OCI-LY7 (cell line): Measurements from ENCODE around the gene CNP. TPM values are rescaled to one million over a fixed set of nuclear protein-coding genes. Genes with fewer than 3 reads are reported as not detected.
A peak's percentile ranks its signal among the peaks of the same experiment; 100 is the strongest.

Source experiments
- BruUV-seq: library from RNA; stranded (reverse); fragments of 400-500 nt; replicated peaks from 2 replicates; lab custom pipeline; 2021; lab: Mats Ljungman, UMichigan
- CTCF ChIA-PET: fragments of 300-600 bp; sonication (Branson Sonifier 250); formaldehyde crosslinking; loops from one replicate; lab custom pipeline; 2022; ENCODE audit warnings: antibody characterized with exemption; ENCODE audit not compliant: unreplicated experiment; lab: Charles Lee
- POLR2A ChIA-PET: fragments of 300-600 bp; sonication (Branson Sonifier 250); formaldehyde crosslinking; loops from one replicate; lab custom pipeline; 2022; ENCODE audit warnings: antibody characterized with exemption; lab: Charles Lee
- DNase-seq: peaks from one replicate; pipeline ENCODE4 v3.0.0-alpha.2; 2015; ENCODE audit warnings: low spot score
- H2AFZ ChIP-seq: fragments of 200-600 bp; sonication (generic), shearing (Covaris generic); 2 replicates; pipeline ENCODE4 v1.6.1; 2014; ENCODE audit warnings: mild to moderate bottlenecking, antibody characterized with exemption, low read length, moderate library complexity
- H3K27ac ChIP-seq: fragments of 200-600 bp; sonication (generic); 2 replicates; pipeline ENCODE4 v1.5.1; 2014; ENCODE audit warnings: mixed run types, low read depth, mild to moderate bottlenecking, moderate library complexity, low read length, inconsistent platforms; ENCODE audit not compliant: poor library complexity, severe bottlenecking
- H3K36me3 ChIP-seq: fragments of 200-600 bp; sonication (generic); 2 replicates; pipeline ENCODE4 v1.6.1; 2014; ENCODE audit warnings: mild to moderate bottlenecking, antibody characterized with exemption, low read length, moderate library complexity, mixed read lengths; ENCODE audit not compliant: insufficient read depth
- H3K4me1 ChIP-seq: fragments of 200-600 bp; sonication (generic); 2 replicates; pipeline ENCODE4 v1.5.1; 2014; ENCODE audit warnings: mild to moderate bottlenecking, low read length; ENCODE audit not compliant: insufficient read depth, poor library complexity, severe bottlenecking
- H3K4me2 ChIP-seq: fragments of 200-600 bp; sonication (generic); 2 replicates; pipeline ENCODE4 v1.6.1; 2014; ENCODE audit warnings: mild to moderate bottlenecking, low read length
- H3K4me3 ChIP-seq: fragments of 200-600 bp; sonication (generic); 2 replicates; pipeline ENCODE4 v1.5.1; 2014; ENCODE audit warnings: mild to moderate bottlenecking, low read depth, low read length; ENCODE audit not compliant: poor library complexity, severe bottlenecking
- H3K79me2 ChIP-seq: fragments of 200-600 bp; sonication (generic); 2 replicates; pipeline ENCODE4 v1.6.1; 2016; ENCODE audit warnings: low read depth, mild to moderate bottlenecking, low read length, moderate library complexity, mixed read lengths; ENCODE audit not compliant: insufficient read depth
- H3K9me2 ChIP-seq: fragments of 200-600 bp; sonication (generic); 2 replicates; pipeline ENCODE4 v1.6.1; 2016; ENCODE audit warnings: mild to moderate bottlenecking, low read length, mixed read lengths; ENCODE audit not compliant: insufficient read depth
- H3K9me3 ChIP-seq: fragments of 200-600 bp; sonication (generic); 2 replicates; pipeline ENCODE4 v1.6.1; 2014; ENCODE audit warnings: mild to moderate bottlenecking, mixed run types, low read length, mixed read lengths
- H4K20me1 ChIP-seq: fragments of 200-600 bp; sonication (generic); 2 replicates; pipeline ENCODE4 v1.6.1; 2014; ENCODE audit warnings: mild to moderate bottlenecking, antibody characterized with exemption, low read length, moderate library complexity, mixed read lengths; ENCODE audit not compliant: insufficient read depth
- EZH2phosphoT487 ChIP-seq: fragments of 200-600 bp; sonication (generic); IDR thresholded peaks from 2 replicates; pipeline ENCODE4 v1.6.1; 2018; ENCODE audit warnings: low read depth, borderline replicate concordance, mild to moderate bottlenecking, mixed run types, antibody characterized with exemption, low read length, moderate library complexity, mixed read lengths
- intact Hi-C: fragments of 100-400 bp; cut with micrococcal nuclease; formaldehyde crosslinking; loops from one replicate; pipeline ENCODE4 v1.10.0; 2022; ENCODE audit not compliant: unreplicated experiment
- total RNA-seq, 2 experiments: library from RNA; depleted of rRNA in 1 of 2; stranded (reverse); fragments of >200 nt in 1 of 2; shearing (Covaris generic) in 1 of 2; gene quantifications; 2 replicates each; pipeline ENCODE4 v1.2.3, GENCODE V29; 2014 to 2022
- TF ChIP-seq, protein P1 (sequence below): fragments of 200-600 bp; sonication (generic); conservative IDR thresholded peaks from 2 replicates; pipeline ENCODE4 v1.5.1; 2014; ENCODE audit warnings: mild to moderate bottlenecking, antibody characterized with exemption, low read length, moderate library complexity, mixed read lengths

Gene CNP
- total RNA-seq, 2 experiments from 2014 or later = 34.1 to 50.6 TPM

DNA sequence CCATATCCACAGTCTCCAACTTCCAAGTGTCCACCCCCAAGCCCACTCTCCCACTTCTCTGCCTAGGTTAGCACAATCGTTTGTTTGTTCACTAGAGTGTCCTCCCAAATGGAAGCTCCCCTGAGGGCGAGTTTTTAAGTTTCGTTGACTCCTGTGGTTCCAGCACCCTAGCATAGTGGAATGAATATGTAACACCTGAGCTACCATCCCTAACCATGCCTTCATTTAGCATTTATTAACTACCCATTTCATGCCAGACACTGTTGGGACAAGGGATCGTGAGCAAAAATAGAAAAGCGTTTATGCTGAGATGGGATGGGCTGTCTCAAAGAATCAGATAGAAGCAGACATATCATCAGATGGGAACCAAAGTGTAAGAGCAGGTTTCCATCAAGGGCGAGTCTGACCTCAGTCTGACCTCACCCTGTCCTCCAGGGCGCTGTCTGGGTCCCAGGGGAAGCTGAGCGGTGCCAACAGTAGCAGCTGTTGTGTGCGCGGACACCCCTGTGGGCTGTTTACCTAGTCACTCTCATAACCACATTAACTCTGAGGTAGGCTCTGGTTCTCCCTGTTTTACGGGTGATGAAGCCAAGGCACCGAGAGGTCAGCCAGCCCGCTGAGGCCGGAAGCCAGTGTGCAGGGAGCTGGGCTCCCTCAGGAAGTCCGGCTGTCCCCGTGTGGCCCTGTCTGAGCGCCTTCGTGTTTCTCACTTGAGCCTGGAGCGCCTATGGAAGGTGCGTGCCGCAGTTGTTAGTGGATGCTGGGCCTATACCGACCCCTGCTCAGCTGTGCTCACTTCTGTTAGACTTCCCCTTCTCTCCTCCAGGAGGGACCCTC is 6.2 kb downstream of the CNP start:
- Histone ChIP-seq H2AFZ (no peak overlapping the region), H3K9me3 (no peaks in the 10 kb centered on the region), H4K20me1 (no peaks in the 10 kb centered on the region), H3K27ac (no peak overlapping the region), H3K4me1 (peaks cover 1% of the 10 kb centered on the region), H3K4me2 (no peak overlapping the region; the same call in 1 of the 2 replicates), H3K79me2 (peaks cover under 1% of the 10 kb centered on the region; the same call in 1 of the 2 replicates), H3K4me3 (no peak overlapping the region), H3K36me3 (peaks cover 87% of the 10 kb centered on the region), H3K9me2 (no peaks in the 10 kb centered on the region)
- POLR2A ChIA-PET = interaction anchor here (0.7 kb wide), 1 partner anchor 17 kb away, joined by 3 read pairs; no protein-coding TSS in a partner anchor
- BruUV-seq = no TSS peak
- intact Hi-C loops = no loop called here
- no peak for TF ChIP-seq EZH2phosphoT487
- TF ChIP-seq, protein P1, sequence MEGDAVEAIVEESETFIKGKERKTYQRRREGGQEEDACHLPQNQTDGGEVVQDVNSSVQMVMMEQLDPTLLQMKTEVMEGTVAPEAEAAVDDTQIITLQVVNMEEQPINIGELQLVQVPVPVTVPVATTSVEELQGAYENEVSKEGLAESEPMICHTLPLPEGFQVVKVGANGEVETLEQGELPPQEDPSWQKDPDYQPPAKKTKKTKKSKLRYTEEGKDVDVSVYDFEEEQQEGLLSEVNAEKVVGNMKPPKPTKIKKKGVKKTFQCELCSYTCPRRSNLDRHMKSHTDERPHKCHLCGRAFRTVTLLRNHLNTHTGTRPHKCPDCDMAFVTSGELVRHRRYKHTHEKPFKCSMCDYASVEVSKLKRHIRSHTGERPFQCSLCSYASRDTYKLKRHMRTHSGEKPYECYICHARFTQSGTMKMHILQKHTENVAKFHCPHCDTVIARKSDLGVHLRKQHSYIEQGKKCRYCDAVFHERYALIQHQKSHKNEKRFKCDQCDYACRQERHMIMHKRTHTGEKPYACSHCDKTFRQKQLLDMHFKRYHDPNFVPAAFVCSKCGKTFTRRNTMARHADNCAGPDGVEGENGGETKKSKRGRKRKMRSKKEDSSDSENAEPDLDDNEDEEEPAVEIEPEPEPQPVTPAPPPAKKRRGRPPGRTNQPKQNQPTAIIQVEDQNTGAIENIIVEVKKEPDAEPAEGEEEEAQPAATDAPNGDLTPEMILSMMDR = no peak
- no peak for DNase-seq
- CTCF ChIA-PET = no interaction called here

DNA sequence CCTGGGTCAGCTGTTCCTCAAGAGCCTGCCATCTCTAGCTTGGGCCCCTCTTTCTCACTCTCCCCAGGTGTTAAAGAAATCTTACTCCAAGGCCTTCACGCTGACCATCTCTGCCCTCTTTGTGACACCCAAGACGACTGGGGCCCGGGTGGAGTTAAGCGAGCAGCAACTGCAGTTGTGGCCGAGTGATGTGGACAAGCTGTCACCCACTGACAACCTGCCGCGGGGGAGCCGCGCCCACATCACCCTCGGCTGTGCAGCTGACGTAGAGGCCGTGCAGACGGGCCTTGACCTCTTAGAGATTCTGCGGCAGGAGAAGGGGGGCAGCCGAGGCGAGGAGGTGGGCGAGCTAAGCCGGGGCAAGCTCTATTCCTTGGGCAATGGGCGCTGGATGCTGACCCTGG is 6.8 kb downstream of the CNP start:
- no peak overlapping the region for H2AFZ ChIP-seq
- no peak overlapping the region for H3K4me3 ChIP-seq
- H3K9me3 ChIP-seq = no peaks in the 10 kb centered on the region
- intact Hi-C loops = no loop called here
- H3K79me2 ChIP-seq = no peaks in the 10 kb centered on the region
- no peak overlapping the region for H3K27ac ChIP-seq
- TF ChIP-seq EZH2phosphoT487 = no peak
- TF ChIP-seq, protein P1 = no peak
- POLR2A ChIA-PET = no interaction called here
- peaks cover 93% of the 10 kb centered on the region for H3K36me3 ChIP-seq
- H3K9me2 ChIP-seq = no peaks in the 10 kb centered on the region
- CTCF ChIA-PET = no interaction called here
- H3K4me2 ChIP-seq = no peak overlapping the region; the same call in 1 of the 2 replicates
- no peak for DNase-seq
- no peaks in the 10 kb centered on the region for H4K20me1 ChIP-seq
- no TSS peak for BruUV-seq
- H3K4me1 ChIP-seq = no peaks in the 10 kb centered on the region

DNA sequence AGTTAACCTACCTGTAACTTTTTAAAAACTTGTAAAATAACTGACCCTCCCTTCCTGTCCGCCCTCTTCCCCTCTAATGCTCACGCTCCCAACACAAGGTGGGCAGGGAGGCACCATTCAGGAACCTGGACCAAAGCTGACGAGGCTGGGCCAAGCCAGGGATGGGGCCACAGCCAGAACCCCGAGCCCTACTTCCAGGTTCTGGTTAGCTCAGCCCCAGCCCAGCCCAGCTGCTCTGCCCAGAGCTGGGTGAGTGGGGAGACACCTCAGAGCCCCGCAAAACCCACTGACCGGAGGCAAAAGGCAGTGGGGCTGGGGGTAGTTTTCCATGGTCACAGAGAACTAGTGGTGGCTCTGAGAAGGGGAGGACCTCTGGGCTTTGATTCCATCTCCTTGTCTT is 7.4 kb downstream of the CNP start:
- intact Hi-C loops = no loop called here
- TSS peak; percentile 57 for BruUV-seq
- TF ChIP-seq, protein P1 = no peak
- TF ChIP-seq EZH2phosphoT487 = no peak
- Histone ChIP-seq H4K20me1 (no peaks in the 10 kb centered on the region), H3K4me3 (no peak overlapping the region), H3K79me2 (no peaks in the 10 kb centered on the region), H3K27ac (no peak overlapping the region), H3K9me3 (no peaks in the 10 kb centered on the region), H3K4me1 (no peaks in the 10 kb centered on the region), H2AFZ (no peak overlapping the region), H3K9me2 (no peaks in the 10 kb centered on the region), H3K4me2 (no peak overlapping the region), H3K36me3 (peaks cover 92% of the 10 kb centered on the region)
- ChIA-PET POLR2A (interaction anchor here (0.7 kb wide), 2 partner anchors 113 to 492 kb away, joined by 4 to 6 read pairs; no protein-coding TSS in a partner anchor), CTCF (no interaction called here)
- DNase-seq = no peak
